Activated CD4-positive, alpha-beta T cell treated with anti-CD3 and anti-CD28 coated beads, Interleukin-2, amount 50 U/mL, for 24 hours (primary cell): ENCODE measurements around the gene CEP68.
"Not testable (repeated sequence)": the region's sequence is repeated elsewhere in the genome, so short reads cannot be mapped to it uniquely, and the experiment has no call there.

ENCODE experiments used
- DNase-seq, 2 donors: peaks; one replicate each; pipeline ENCODE4 v3.0.0-alpha.2; 2020; ENCODE audit warnings: low read depth in 1 of 2, low spot score in 1 of 2

Gene CEP68

DNA sequence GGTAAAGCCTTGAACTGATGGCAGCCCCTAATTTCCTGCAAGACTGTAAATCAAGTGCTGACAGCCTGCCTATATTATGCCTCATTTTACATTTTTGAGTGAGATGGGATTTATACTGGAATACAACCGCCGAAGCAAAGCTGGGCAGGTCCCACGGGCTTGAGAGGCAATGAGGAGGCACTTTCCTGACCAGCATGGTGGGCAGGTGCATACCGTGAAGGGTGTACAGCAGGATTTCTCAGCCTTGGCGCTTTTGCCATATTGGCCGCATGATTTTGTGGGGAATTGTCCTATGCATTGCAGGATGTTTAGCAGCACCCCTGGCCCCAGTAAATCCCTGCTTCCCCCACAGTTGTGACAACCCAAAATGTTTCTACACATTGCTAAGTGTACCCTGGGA is 22.8 kb downstream of the CEP68 start:
- no peak for DNase-seq

DNA sequence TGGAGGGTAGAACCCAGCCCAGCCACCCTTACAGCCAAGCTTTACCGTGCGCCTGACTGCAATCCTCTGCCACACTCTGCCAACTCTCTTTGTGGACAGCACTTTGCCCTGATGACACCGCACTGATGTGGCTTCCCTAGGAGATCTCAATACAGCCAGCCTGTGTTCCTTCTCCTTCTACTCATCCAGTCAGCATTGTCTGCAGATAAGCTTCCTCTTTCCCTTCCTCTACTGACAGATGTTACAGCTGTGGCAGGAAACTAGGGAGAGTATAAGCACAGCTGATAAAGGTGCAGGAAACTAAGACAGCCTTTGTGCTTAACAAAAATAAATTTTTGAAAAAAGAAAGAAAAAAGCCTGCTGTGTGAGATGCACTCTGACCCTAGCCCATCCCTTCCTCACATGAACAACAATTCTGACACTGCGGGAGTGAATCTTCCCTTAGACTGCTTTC is 25.0 kb downstream of the CEP68 start:
- DNase-seq = no peak

GRCh38 chr2:65085148-65085547 is 28.9 kb downstream of the CEP68 start:
- DNase-seq = no peak

- no peak for DNase-seq
Measured at GRCh38 chr2:65092791-65093190, 36.6 kb downstream of the CEP68 start.

GRCh38 chr2:65093211-65093610 is 37.0 kb downstream of the CEP68 start:
- DNase-seq = no peak

GRCh38 chr2:65096948-65097347 is 40.7 kb downstream of the CEP68 start:
- no peak for DNase-seq

DNA sequence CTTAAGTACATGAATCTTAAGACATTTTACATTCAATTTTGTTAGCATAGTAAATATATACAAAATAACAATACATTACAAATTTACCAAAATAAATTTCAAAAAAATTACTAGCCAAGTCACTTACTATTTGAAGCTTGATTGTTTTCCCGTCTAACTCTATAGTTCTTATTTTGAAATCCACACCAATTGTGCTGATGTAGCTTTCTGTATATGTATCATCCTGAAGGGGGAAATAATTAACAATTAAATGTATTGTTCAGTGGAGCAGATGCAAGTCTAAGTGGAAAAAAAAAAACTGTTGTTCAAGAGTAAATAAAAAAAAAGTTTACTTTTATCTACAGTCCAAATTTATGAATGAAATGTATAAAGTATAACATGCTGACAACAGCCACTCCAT is 41.6 kb downstream of the CEP68 start:
- DNase-seq = no peak

GRCh38 chr2:65098741-65099140 is 42.5 kb downstream of the CEP68 start:
- no peak for DNase-seq

- DNase-seq = no peak
Measured at GRCh38 chr2:65101071-65101470, 44.9 kb downstream of the CEP68 start.

DNA sequence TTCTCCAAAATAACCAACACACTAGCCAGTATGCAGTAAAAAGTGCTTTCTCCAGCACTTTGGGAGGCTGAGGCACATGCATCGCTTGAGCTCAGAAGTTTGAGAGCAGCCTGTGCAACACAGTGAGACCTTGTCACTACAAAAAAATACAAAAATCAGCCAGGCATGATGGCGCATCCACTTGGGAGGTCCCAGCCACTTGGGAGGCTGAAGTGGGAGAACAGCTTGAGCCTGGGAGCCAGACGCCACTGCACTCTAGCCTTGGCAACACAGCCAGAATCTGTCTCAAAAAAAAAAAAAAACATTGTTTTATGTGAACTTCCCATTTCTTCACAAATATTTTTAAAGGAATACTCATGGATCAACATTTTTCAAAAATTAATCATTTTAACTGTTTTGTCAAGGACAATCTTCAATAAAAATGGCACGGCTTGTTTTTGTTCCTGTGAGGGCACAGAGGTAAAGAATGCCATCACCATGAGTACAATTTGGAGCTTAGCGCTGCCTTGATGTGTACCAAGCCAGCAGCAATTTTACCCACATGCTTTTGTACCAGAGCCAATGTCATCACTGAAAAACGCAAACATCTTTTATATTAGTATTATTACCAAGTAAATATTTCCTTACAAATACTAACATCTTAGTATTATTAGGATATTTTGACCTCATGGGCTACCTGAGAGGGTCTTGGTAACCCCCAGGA is 46.9 kb downstream of the CEP68 start:
- DNase-seq = no peak

- DNase-seq = no peak
Measured at GRCh38 chr2:65107530-65107929, 51.3 kb downstream of the CEP68 start.

- DNase-seq = no peak
Measured at GRCh38 chr2:65108780-65109179, 52.6 kb downstream of the CEP68 start.

DNA sequence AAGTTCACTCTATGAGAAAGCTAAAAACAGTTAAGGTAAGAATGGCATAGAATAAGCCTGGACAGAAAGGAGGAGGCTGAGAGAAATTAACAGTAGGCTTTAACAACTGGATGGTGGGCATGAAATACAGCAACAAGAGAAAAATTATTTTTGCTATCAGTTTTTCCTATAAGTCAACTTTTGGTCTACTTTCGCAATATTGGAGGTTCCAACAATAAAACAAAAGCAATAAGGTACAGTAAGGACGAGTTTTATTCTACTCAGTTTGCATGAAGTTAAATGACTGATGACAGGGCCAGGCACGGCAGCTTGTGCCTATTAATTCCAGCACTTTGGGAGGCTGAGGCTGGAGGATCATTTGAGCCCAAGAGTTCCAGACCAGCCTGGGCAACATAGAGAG is 56.4 kb downstream of the CEP68 start:
- no peak for DNase-seq

DNA sequence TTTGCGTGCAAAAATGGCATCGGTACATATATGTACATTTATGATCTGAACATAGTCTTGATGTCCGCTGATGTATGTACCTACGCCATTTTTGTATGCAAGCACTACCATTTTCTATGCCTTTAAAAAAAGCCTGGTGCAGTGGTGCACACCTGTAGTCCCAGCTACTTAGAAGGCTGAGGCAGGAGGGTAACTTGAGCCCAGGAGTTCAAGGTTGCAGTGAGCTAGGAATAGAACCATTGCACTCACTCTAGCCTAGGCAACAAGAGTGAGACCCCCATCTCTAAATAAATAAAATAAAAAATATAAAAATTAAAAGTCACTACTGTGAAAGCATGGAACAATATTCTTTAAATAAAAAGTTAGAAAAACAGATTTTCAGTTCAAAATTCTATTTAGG is 57.0 kb downstream of the CEP68 start:
- DNase-seq = no peak

DNA sequence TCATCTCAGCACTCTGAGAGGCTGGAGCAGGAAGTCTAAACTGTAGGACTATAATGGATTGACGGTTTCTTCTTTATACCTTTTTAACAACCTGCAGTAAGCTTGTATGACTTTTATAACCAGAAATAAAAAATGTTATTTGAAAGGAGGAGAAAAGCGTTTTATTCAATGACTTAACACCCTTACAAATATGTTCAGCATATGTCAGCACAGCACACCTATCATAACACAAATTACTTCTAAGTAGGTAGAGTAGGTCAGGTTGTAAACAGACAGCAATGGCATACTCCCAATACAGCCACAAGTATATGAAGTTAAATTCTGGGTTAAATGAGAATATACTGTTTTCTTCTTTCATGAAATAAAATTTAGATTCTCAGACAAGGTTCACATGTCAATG is 57.6 kb downstream of the CEP68 start:
- DNase-seq = no peak

DNA sequence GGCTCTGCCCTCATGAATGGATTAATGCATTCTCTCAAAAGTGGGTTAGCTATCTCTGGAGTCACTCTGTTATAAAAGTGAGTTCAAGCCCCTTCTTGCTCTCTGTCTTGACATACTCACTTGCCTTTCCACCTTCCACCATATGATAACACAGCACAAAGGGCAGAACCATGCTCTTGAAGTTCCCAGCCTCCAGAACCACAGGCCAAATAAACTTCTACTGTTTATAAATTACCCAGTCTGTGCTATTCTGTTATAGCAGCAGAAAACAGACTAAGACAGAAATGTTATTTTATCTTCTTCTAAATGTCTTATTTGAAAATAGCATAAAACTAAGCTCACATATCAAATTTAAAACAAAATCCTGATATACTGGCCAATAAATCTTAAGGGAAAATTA is 58.7 kb downstream of the CEP68 start:
- no peak for DNase-seq

GRCh38 chr2:65116645-65117044 is 60.4 kb downstream of the CEP68 start:
- DNase-seq = no peak

DNA sequence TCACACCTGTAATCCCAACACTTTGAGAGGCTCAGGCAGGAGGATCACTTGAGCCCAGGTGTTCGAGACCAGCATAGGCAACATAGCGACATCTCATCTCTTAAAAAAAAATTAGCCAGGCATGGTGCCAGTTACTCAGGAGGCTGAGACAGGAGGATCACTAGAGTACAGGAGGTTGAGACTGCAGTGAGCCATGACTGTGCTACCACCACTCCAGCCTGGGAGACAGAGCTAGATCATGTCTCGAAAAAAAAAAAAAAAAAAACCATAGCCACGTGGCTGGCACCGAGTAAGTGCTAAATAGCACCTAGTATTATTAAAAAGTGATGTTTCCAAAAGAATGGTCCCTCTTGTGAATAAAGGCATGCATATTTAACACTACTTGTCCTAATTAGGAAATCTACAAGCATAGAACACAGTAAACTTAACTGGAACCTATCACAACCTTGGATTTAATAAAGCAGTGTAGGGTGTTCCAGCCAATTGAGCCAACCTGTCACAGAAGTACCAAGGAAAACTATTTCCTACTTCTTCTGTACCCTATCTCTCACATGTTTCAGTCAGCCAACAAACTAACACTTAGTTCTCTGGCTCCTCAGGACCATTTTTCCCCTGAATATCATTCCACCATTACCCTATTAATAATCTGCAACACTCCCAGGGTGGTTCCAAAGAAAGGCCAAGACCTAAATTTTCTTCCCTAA is 64.9 kb downstream of the CEP68 start:
- no peak for DNase-seq

- DNase-seq = no peak
Measured at GRCh38 chr2:65122313-65122712, 66.1 kb downstream of the CEP68 start.

- not testable (repeated sequence) for DNase-seq
Measured at GRCh38 chr2:65125457-65125856, 69.2 kb downstream of the CEP68 start.

GRCh38 chr2:65128297-65129190 is 72.3 kb downstream of the CEP68 start:
- no peak for DNase-seq

DNA sequence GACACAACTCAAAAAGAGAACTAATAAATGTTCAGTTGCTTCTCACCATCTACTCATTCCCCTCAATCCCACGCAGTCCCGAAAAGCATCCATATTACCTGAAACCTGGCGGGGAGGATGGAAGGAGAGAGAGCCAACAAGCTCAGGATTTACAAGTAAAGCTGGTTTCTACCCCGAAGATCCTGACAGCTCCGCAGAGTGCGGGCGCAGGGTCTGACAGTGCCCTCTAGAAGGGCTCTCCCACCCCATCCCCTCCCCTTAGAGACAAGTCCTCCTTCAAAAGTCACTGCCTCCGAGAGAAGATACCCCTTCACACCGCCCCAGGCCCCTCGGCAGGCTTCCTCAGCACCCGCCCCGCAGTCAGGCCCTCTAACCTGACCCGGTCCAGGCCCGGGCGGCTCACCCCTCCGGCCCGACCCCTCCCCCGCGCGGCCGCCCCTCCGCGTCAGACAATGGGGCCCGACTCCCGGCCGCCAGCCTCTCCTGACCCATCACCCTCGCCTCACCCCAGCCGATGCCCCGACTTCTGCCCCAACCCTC is 73.1 kb downstream of the CEP68 start:
- peak in 1 of 2 donors; percentile 12 for DNase-seq
